Body of pancreas (tissue), 4 donors: ENCODE measurements around the gene SLC17A9.

Source experiments
- POLR2A ChIP-seq, 3 donors: fragments of 450-650 bp; IDR thresholded peaks; one replicate each; pipeline ENCODE4 v1.6.1; 2016; ENCODE audit warnings: antibody characterized with exemption in 3 of 3, mild to moderate bottlenecking in 2 of 3
- TF ChIP-seq, protein P1 (sequence below), 7 experiments: fragments of 450-650 bp in 4 of 7; fragments of 200-600 bp in 3 of 7; sonication (generic) in 3 of 7; IDR thresholded peaks; one replicate each; pipeline ENCODE4 v1.5.1; 2016 to 2019; ENCODE audit warnings: antibody characterized with exemption in 7 of 7

DNA sequence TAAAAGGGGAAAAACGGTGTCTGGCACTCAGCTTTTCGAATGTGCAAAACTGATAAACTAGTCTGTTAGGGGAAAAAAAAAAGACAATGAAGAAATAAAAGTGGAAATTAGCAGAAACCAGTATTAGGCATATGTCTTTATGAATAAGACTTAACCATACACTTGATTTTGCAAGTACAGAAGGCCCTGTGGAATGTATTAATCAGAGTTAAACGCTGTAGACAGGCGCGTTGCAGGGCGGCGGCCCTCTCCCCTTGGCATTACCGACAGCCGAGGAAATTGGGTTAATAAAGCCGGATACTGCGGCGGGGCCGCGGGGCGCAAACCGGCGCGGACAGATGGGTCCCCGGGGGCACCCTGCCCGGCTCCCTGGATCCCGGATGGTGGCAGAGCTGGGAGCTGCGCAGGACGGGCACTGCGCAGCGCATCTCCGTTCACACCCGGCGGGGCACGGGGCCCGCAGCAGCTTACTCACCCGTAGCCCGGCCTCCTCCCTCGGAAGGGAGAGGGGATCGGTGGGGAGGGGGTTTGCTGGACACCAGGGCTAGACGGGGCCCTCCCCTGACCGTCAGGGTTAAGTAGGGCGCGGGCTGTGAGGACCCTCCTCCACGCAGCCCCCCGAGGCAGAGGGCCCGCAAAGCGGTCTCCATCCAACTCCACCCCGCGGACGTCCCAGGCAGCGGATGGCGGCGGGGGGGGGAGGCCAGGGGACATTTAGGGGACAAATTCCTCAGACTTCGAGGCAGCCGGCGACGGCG, 52.3 kb downstream of the SLC17A9 start:
- TF ChIP-seq, protein P1, sequence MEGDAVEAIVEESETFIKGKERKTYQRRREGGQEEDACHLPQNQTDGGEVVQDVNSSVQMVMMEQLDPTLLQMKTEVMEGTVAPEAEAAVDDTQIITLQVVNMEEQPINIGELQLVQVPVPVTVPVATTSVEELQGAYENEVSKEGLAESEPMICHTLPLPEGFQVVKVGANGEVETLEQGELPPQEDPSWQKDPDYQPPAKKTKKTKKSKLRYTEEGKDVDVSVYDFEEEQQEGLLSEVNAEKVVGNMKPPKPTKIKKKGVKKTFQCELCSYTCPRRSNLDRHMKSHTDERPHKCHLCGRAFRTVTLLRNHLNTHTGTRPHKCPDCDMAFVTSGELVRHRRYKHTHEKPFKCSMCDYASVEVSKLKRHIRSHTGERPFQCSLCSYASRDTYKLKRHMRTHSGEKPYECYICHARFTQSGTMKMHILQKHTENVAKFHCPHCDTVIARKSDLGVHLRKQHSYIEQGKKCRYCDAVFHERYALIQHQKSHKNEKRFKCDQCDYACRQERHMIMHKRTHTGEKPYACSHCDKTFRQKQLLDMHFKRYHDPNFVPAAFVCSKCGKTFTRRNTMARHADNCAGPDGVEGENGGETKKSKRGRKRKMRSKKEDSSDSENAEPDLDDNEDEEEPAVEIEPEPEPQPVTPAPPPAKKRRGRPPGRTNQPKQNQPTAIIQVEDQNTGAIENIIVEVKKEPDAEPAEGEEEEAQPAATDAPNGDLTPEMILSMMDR (IDR thresholded peaks at IDR 0.05) = no peak
- no peak for TF ChIP-seq POLR2A (IDR thresholded peaks at IDR 0.05)
